ENCODE results near the gene GCNA.

- TF ChIP-seq CTCF (IDR thresholded peaks at IDR 0.05) (no peak), POLR2A (IDR thresholded peaks at IDR 0.05) (no peak)
These were observed 40.5 kb upstream of the GCNA start for GRCh38 chrX:71537743-71538142.
